H1 (cell line): ENCODE measurements around the gene NLRP6. TPM values are rescaled to one million over a fixed set of nuclear protein-coding genes. Genes with fewer than 3 reads are reported as not detected.

Experiments used
- KDM5A ChIP-seq: fragments of 200-600 bp; IDR thresholded peaks from 2 replicates; pipeline ENCODE4 v1.7.1; 2012; ENCODE audit warnings: mild to moderate bottlenecking, low read length, inconsistent platforms, mixed read lengths
- SUZ12 ChIP-seq: fragments of 200-600 bp; sonication (generic); IDR thresholded peaks from 2 replicates; pipeline ENCODE4 v1.6.1; 2012; ENCODE audit warnings: mild to moderate bottlenecking, inconsistent platforms, low read length, moderate library complexity, mixed read lengths
- TEAD4 ChIP-seq: IDR thresholded peaks from 2 replicates; pipeline ENCODE4 v1.6.1; 2012; ENCODE audit warnings: low read depth, low read length, inconsistent platforms, mixed read lengths
- polyA plus RNA-seq, 7 experiments: library from polyadenylated mRNA; depleted of rRNA in 3 of 7; stranded (reverse) in 5 of 7; unstranded in 2 of 7; fragments of >200 nt in 5 of 7; fragments of 200-250 nt in 2 of 7; gene quantifications; 1 replicate in 5 of 7; 2 replicates in 1 of 7; 4 replicates in 1 of 7; pipeline versions ENCODE4 v1.2.1 to v1.2.3, GENCODE V29; 2011 to 2013; ENCODE audit warnings: missing spikeins in 2 of 7, mixed read lengths in 2 of 7
- total RNA-seq: library from RNA; stranded (reverse); fragmentation: NEBNext Ultra II Directional; extraction: Animal tissue kit (Norgen Biotek cat#: 25700); gene quantifications from 2 replicates; pipeline ENCODE4 v1.2.1, GENCODE V29; 2021

The NLRP6 gene
- total and polyA plus RNA-seq, 2 of the 8 experiments (the other 6 are each of a cell fraction or from before 2014, with no cell fraction given): not detected

- TF ChIP-seq SUZ12: no peak
- TF ChIP-seq KDM5A: no peak
- no peak for TF ChIP-seq TEAD4
Measured at GRCh38 chr11:299081-299891, 21.1 kb downstream of the NLRP6 start, which contains the start of gene IFITM5 (continued).
